GM19238 (cell line): ENCODE results near the gene FMO4.
"Not testable (repeated sequence)": the region's sequence is repeated elsewhere in the genome, so short reads cannot be mapped to it uniquely, and the experiment has no call there.

Experiments used
- DNase-seq: peaks from one replicate; pipeline ENCODE4 v3.0.0; 2011; ENCODE audit warnings: low spot score; ENCODE audit not compliant: insufficient read length

FMO4 gene

DNA sequence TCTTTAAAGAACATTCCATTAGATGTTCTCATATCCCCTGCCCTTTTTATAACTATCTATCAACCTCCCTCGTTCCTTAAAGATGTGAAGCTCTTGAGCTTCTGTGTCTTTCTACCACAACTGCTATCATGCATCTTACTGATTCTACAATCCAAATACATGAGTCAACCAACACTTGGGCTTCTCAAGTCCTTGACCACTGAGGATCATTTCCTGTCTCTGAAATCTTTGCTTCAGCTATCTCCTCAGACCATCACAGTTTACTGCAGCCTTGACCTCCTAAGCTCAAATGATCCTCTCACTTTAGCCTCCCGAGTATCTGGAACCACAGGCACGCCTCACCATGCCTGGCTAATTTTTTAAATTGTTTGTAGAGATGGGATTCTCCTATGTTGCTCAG, 75.2 kb downstream of the FMO4 start:
- DNase-seq: no peak

- not testable (repeated sequence) for DNase-seq
Observed at GRCh38 chr1:171390740-171391139, 76.8 kb downstream of the FMO4 start.
